SKM-1 treated with dmso at 0.1 percent for 144 hours (cell line): ENCODE data around the gene CDK10.

ENCODE experiments used
- DNase-seq: peaks from one replicate; lab custom pipeline; 2025; ENCODE audit not compliant: unreplicated experiment; lab: John Stamatoyannopoulos, UW

The CDK10 gene

DNA sequence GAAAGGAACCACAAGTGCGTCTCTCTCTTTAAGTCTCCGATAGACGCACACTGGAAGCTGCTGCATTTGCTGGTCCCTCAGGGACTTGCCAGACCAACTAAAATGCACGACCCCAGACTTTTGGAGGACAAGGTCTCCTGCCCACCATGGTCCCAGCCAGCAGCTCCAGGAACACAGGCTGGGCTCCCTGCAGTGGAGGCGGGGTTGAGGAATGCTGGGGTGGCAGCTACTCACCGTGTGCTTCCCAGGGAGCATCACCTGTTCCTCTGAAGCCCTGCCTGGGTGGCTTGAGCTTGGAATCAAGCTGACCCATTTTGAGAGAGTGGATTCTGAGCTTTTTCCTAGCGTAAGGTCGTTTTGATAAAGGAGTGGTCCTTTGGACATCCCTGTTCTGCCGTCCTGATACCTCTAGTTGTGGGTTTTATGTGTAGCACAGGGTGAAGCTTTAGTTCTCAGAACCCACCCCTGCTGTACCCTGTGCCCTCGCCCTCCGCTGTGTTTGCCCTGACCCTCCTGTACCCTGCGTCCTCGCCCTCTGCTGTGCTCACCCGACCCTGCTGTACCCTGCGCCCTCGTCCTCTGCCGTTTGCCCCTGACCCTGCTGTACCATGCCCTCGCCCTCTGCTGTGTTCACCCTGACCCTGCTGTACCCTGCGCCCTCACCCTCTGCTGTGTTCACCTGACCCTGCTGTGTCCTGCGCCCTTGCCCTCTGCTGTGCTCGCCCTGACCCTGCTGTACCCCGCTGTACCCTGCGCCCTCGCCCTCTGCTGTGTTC lies 45.8 kb downstream of the CDK10 start:
- no peak for DNase-seq

DNA sequence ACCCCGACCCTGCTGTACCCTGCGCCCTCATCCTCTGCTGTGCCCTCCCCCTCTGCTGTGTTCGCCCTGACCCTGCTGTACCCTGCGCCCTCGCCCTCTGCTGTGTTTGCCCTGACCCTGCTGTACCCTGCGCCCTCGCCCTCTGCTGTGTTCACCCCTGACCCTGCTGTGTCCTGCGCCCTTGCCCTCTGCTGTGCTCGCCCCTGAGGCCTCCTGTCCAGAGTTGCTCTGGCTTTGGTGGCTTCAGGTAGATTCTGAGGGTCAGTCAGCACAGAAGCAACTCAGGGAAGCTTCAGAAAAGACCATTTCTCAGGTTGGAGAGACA lies 46.4 kb downstream of the CDK10 start:
- no peak for DNase-seq

DNA sequence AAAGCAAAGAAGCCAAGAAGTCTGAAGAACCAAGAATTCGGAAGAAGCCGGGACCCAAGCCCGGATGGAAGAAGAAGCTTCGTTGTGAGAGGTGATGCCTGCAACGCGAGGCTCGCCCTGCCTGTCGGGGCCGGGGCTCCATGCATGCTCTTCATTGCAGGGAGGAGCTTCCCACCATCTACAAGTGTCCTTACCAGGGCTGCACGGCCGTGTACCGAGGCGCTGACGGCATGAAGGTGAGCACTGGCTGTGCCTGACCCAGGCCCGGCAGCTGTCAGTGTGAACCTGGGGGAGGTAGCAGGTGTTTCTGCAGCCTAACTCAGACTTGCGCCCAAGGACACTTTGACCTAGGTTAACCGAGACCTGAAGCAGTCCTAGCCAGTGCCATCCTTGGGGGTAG lies 46.8 kb downstream of the CDK10 start:
- no peak for DNase-seq

DNA sequence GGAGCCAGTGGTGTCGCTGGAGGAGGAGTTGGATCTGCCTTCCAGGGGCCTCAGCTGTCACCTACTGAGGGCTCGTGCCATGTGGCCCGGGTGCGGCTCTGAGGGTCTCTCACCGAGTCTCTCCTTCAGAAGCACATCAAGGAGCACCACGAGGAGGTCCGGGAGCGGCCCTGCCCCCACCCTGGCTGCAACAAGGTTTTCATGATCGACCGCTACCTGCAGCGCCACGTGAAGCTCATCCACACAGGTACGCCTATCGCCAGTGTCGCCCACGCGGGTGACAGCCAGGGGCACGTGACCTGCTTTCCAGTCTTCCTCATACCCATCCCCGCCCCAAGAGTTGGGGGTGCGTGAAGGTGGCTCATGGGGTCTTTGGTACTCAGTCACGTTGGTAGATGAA lies 47.3 kb downstream of the CDK10 start:
- DNase-seq, result no peak

GRCh38 chr16:89736554-89736953 lies 50.1 kb downstream of the CDK10 start:
- DNase-seq, result no peak

GRCh38 chr16:89737341-89738071 lies 51.0 kb downstream of the CDK10 start:
- no peak for DNase-seq

- no peak for DNase-seq
Observed at GRCh38 chr16:89738072-89738377, 51.5 kb downstream of the CDK10 start.

GRCh38 chr16:89738538-89739317 lies 52.2 kb downstream of the CDK10 start:
- no peak for DNase-seq

DNA sequence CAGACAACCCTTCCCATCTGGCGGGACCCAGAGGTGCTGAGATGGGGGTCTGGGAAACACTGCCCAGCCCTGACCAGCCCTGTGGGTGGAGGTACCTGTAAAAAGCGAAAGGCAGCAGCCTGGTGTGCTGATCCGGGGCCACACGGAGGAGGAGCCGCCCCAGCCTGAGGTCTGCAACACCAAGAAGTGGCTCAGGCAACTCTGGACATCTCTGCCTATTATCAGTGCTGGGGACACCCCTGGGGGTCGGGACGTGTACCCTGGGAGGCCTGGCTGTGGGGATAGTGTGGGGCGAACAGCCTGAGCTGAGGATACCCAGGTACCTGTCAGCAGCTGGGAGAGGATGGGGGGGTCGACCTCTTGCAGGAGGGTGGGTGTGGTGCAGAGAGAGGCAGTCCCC lies 52.9 kb downstream of the CDK10 start:
- DNase-seq, result no peak

GRCh38 chr16:89741342-89742014 lies 55.0 kb downstream of the CDK10 start:
- DNase-seq, result no peak

DNA sequence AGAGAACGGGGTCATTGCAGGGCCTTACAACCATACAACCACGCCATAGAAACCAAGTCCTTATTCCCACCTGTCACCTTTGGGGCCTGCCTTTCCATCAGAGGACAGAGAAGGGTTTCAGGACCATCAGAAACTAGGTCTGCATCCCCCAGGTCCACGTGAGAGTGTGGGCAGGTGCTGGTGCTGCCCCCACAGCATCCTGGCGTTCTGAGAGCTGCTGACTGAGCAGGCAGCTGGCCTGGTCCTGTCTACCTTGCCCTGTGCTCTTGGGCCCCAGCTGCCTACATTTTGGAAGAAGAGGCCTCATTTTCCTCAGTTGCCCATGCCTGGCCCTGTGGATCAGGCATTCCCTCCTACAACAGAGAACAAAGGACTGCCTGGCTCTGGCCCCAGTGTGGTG lies 56.5 kb downstream of the CDK10 start:
- DNase-seq, result no peak

- DNase-seq, result no peak
Observed at GRCh38 chr16:89744813-89745212, 58.3 kb downstream of the CDK10 start.
